Mesenchymal stem cell (in vitro differentiated cells and primary cell): Measurements from ENCODE around the gene POMT2.

Experiments used
- DNase-seq: peaks from one replicate; pipeline ENCODE4 v3.0.0-alpha.2; 2013
- H2AFZ ChIP-seq: one replicate; pipeline ENCODE4 v1.6.1; 2013; ENCODE audit warnings: low read depth, mild to moderate bottlenecking, control low read depth, inconsistent platforms, low read length, moderate library complexity
- H2AK5ac ChIP-seq: 2 replicates; pipeline ENCODE4 v1.6.1; 2013; ENCODE audit warnings: low read length, moderate library complexity, mild to moderate bottlenecking, inconsistent platforms; ENCODE audit not compliant: severe bottlenecking
- H2BK120ac ChIP-seq: one replicate; pipeline ENCODE4 v1.6.1; 2013; ENCODE audit warnings: low read depth, mild to moderate bottlenecking, inconsistent platforms, low read length, moderate library complexity
- H2BK12ac ChIP-seq, 2 experiments: one replicate each; pipeline ENCODE4 v1.6.1; 2013; ENCODE audit warnings: inconsistent platforms in 2 of 2, low read length in 2 of 2, mild to moderate bottlenecking in 2 of 2, moderate library complexity in 2 of 2, control low read depth in 1 of 2
- H2BK15ac ChIP-seq: one replicate; pipeline ENCODE4 v1.6.1; 2013; ENCODE audit warnings: mild to moderate bottlenecking, low read depth, inconsistent platforms; ENCODE audit not compliant: poor library complexity, severe bottlenecking
- H2BK5ac ChIP-seq: 2 replicates; pipeline ENCODE4 v1.6.1; 2013; ENCODE audit warnings: low read depth, mild to moderate bottlenecking, low read length, control low read depth, inconsistent platforms; ENCODE audit not compliant: poor library complexity, severe bottlenecking
- H3K14ac ChIP-seq, 2 experiments: one replicate each; pipeline ENCODE4 v1.6.1; 2013; ENCODE audit warnings: inconsistent platforms in 2 of 2, low read length in 2 of 2, control low read depth in 1 of 2, mild to moderate bottlenecking in 1 of 2, moderate library complexity in 1 of 2
- H3K18ac ChIP-seq, 2 experiments: one replicate each; pipeline ENCODE4 v1.6.1; 2013; ENCODE audit warnings: inconsistent platforms in 2 of 2, low read length in 2 of 2, control low read depth in 1 of 2, low read depth in 1 of 2, mild to moderate bottlenecking in 1 of 2
- H3K23ac ChIP-seq, 2 experiments: one replicate each; pipeline ENCODE4 v1.6.1; 2013; ENCODE audit warnings: inconsistent platforms in 2 of 2, low read length in 2 of 2, mild to moderate bottlenecking in 2 of 2, moderate library complexity in 2 of 2, control low read depth in 1 of 2
- H3K27ac ChIP-seq: 2 replicates; pipeline ENCODE4 v1.5.1; 2013; ENCODE audit warnings: mild to moderate bottlenecking, moderate library complexity, low read length, control low read depth, inconsistent platforms; ENCODE audit not compliant: poor library complexity, severe bottlenecking
- H3K27me3 ChIP-seq, 2 experiments: 2 replicates each; pipeline versions ENCODE4 v1.6.1 to v1.7.0; 2013; ENCODE audit warnings: low read length in 2 of 2, mild to moderate bottlenecking in 2 of 2, moderate library complexity in 2 of 2, control low read depth in 1 of 2, inconsistent platforms in 1 of 2; ENCODE audit not compliant: control insufficient read depth in 1 of 2, insufficient read depth in 1 of 2
- H3K36me3 ChIP-seq, 2 experiments: 2 replicates each; pipeline versions ENCODE4 v1.6.1 to v1.7.0; 2013; ENCODE audit warnings: low read length in 2 of 2, control low read depth in 1 of 2, inconsistent platforms in 1 of 2, low read depth in 1 of 2, mild to moderate bottlenecking in 1 of 2; ENCODE audit not compliant: insufficient read depth in 2 of 2, control insufficient read depth in 1 of 2
- H3K4ac ChIP-seq, 2 experiments: one replicate each; pipeline ENCODE4 v1.6.1; 2013; ENCODE audit warnings: inconsistent platforms in 2 of 2, low read length in 2 of 2, mild to moderate bottlenecking in 2 of 2, moderate library complexity in 2 of 2, control low read depth in 1 of 2, low read depth in 1 of 2
- H3K4me1 ChIP-seq: 2 replicates; pipeline ENCODE4 v1.6.1; 2013; ENCODE audit warnings: low read depth, low read length, control low read depth; ENCODE audit not compliant: control insufficient read depth, insufficient read depth
- H3K4me2 ChIP-seq: 2 replicates; pipeline ENCODE4 v1.6.1; 2013; ENCODE audit warnings: low read length, mild to moderate bottlenecking, inconsistent platforms; ENCODE audit not compliant: poor library complexity, severe bottlenecking
- H3K4me3 ChIP-seq, 2 experiments: 2 replicates each; pipeline versions ENCODE4 v1.5.1 to v1.7.0; 2013; ENCODE audit warnings: low read length in 2 of 2, mild to moderate bottlenecking in 2 of 2, control low read depth in 1 of 2, low read depth in 1 of 2; ENCODE audit not compliant: insufficient read depth in 1 of 2
- H3K79me1 ChIP-seq: replicated peaks from 2 replicates; pipeline ENCODE4 v1.6.1; 2013; ENCODE audit warnings: mild to moderate bottlenecking, control low read depth, low read length, inconsistent platforms; ENCODE audit not compliant: poor library complexity, severe bottlenecking
- H3K9ac ChIP-seq: 2 replicates; pipeline ENCODE4 v1.7.0; 2013; ENCODE audit warnings: mild to moderate bottlenecking, low read length, moderate library complexity
- H3K9me3 ChIP-seq: 2 replicates; pipeline ENCODE4 v1.7.0; 2013; ENCODE audit warnings: mild to moderate bottlenecking, low read length; ENCODE audit not compliant: control insufficient read depth
- H4K8ac ChIP-seq: one replicate; pipeline ENCODE4 v1.6.1; 2013; ENCODE audit warnings: inconsistent platforms, mild to moderate bottlenecking, low read length, moderate library complexity
- H4K91ac ChIP-seq: one replicate; pipeline ENCODE4 v1.6.1; 2013; ENCODE audit warnings: mild to moderate bottlenecking, low read length, inconsistent platforms
- WGBS: methylation state at CpG from one replicate; pipeline ENCODE4 v1.1.7; 2013; ENCODE audit warnings: mixed read lengths; 5-methylcytosine and 5-hydroxymethylcytosine counted together

Gene POMT2

DNA sequence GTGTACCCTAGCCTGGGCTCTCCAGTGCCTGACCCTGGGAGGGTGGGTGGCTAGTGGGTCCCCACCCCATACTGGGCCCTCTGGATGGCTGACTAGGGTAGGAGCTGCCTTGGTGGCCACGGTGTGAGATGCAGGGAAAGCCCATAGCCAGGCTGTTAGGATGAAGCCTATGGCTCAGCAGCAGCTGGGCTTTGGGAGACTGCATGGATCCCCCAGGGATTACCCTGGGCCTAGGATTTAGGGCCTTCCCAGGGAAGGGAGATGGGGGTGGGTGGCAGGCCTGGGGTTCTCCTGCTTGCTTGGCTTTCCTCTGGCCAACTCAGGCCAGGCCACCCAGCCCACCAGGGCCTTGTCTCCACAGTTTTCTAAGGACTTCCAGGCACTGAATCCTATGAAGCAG lies 6.4 kb upstream of the POMT2 start:
- Histone ChIP-seq H3K14ac (no peak overlapping the region), H3K4ac (no peak overlapping the region), H3K23ac (no peak overlapping the region), H3K4me3 (no peak overlapping the region), H3K18ac (no peak overlapping the region), H4K8ac (no peak overlapping the region), H2AFZ (no peak overlapping the region), H3K27ac (no peak overlapping the region), H3K9ac (no peak overlapping the region), H3K36me3 (peaks cover 0 to 5% of the 10 kb centered on the region in 2 experiments), H2BK15ac (no peak overlapping the region), H2BK5ac (no peak overlapping the region), H3K27me3 (no peaks in the 10 kb centered on the region), H3K4me2 (no peak overlapping the region), H2AK5ac (no peak overlapping the region), H2BK12ac (no peak overlapping the region), H4K91ac (no peak overlapping the region), H3K79me1 (peaks cover 21% of the 10 kb centered on the region), H2BK120ac (no peak overlapping the region), H3K9me3 (no peaks in the 10 kb centered on the region), H3K4me1 (peaks cover 3% of the 10 kb centered on the region)
- no peak for DNase-seq
- 100% methylated on average over 1 of the region's 1 CpG for WGBS

DNA sequence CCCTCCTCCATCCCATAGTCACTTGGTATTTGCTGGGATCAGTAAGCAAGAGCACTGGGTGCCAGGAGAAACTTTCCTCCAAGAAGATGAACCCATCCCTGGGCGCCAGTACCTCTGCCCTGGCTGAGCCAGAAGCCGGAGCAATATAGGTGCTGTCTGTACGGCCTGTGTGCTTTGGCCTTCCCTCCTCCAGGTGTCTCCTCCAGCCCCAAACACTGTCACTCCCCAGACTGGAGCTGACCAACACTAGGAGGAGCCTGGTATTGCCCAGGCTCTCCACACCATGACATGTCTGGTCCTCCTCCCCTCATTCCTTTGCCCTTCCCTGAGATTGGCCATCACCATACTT lies 5.0 kb upstream of the POMT2 start:
- no peak overlapping the region for H3K27ac ChIP-seq
- WGBS = 88% methylated on average over 3 of the region's 3 CpGs
- H3K36me3 ChIP-seq = peaks cover 0 to 5% of the 10 kb centered on the region in 2 experiments
- DNase-seq = no peak
- peaks cover 3% of the 10 kb centered on the region for H3K4me1 ChIP-seq
- no peak overlapping the region for H3K4ac ChIP-seq
- H3K18ac ChIP-seq = no peak overlapping the region
- H2BK5ac ChIP-seq = no peak overlapping the region
- H2BK120ac ChIP-seq = no peak overlapping the region
- H2AFZ ChIP-seq = no peak overlapping the region
- no peak overlapping the region for H3K4me2 ChIP-seq
- peaks cover 21% of the 10 kb centered on the region for H3K79me1 ChIP-seq
- H2AK5ac ChIP-seq = no peak overlapping the region
- H3K9me3 ChIP-seq = no peaks in the 10 kb centered on the region
- no peak overlapping the region for H3K9ac ChIP-seq
- no peaks in the 10 kb centered on the region for H3K27me3 ChIP-seq
- no peak overlapping the region for H2BK12ac ChIP-seq
- no peak overlapping the region for H3K4me3 ChIP-seq
- H2BK15ac ChIP-seq = no peak overlapping the region
- H3K23ac ChIP-seq = no peak overlapping the region
- no peak overlapping the region for H4K91ac ChIP-seq
- H4K8ac ChIP-seq = no peak overlapping the region
- H3K14ac ChIP-seq = no peak overlapping the region

- Histone ChIP-seq H3K79me1 (peaks cover 21% of the 10 kb centered on the region), H3K9me3 (no peaks in the 10 kb centered on the region), H2BK5ac (no peak overlapping the region), H2BK15ac (no peak overlapping the region), H3K36me3 (peaks cover 0 to 5% of the 10 kb centered on the region in 2 experiments), H3K9ac (no peak overlapping the region), H3K4ac (no peak overlapping the region), H3K18ac (no peak overlapping the region), H3K14ac (no peak overlapping the region), H2AK5ac (no peak overlapping the region), H3K27ac (no peak overlapping the region), H2AFZ (no peak overlapping the region), H4K91ac (no peak overlapping the region), H3K27me3 (no peaks in the 10 kb centered on the region), H3K23ac (no peak overlapping the region), H2BK120ac (no peak overlapping the region), H2BK12ac (no peak overlapping the region), H4K8ac (no peak overlapping the region), H3K4me1 (peaks cover 3% of the 10 kb centered on the region), H3K4me2 (no peak overlapping the region), H3K4me3 (no peak overlapping the region)
- DNase-seq = no peak
- 90% methylated on average over 3 of the region's 11 CpGs for whole genome bisulfite sequencing
These were observed 4.4 kb upstream of the POMT2 start for GRCh38 chr14:77324816-77325745.

GRCh38 chr14:77324289-77324688 lies 3.6 kb upstream of the POMT2 start:
- Histone ChIP-seq H4K8ac (no peak overlapping the region), H3K4me1 (peaks cover 5% of the 10 kb centered on the region), H3K4ac (no peak overlapping the region), H3K36me3 (peaks cover 0 to 5% of the 10 kb centered on the region in 2 experiments), H2BK120ac (no peak overlapping the region), H2BK15ac (no peak overlapping the region), H3K9ac (no peak overlapping the region), H3K4me3 (no peak overlapping the region), H3K9me3 (no peaks in the 10 kb centered on the region), H2BK12ac (no peak overlapping the region), H2AFZ (no peak overlapping the region), H3K27ac (no peak overlapping the region), H3K4me2 (no peak overlapping the region), H3K18ac (no peak overlapping the region), H2BK5ac (no peak overlapping the region), H3K14ac (no peak overlapping the region), H2AK5ac (no peak overlapping the region), H3K23ac (no peak overlapping the region), H4K91ac (no peak overlapping the region), H3K79me1 (peaks cover 21% of the 10 kb centered on the region), H3K27me3 (no peaks in the 10 kb centered on the region)
- DNase-seq = no peak
- 95% methylated on average over 3 of the region's 3 CpGs for WGBS
